GM18909 (cell line): ENCODE data around the gene ASH1L.
"Not testable (repeated sequence)": the region's sequence is repeated elsewhere in the genome, so short reads cannot be mapped to it uniquely, and the experiment has no call there.

Experiments
- ATAC-seq: cut with Tn5 transposase; IDR thresholded peaks from one replicate; pipeline ENCODE4 v1.9.1; 2021; ENCODE audit warnings: mild to moderate bottlenecking; ENCODE audit not compliant: unreplicated experiment, poor library complexity

ASH1L gene

DNA sequence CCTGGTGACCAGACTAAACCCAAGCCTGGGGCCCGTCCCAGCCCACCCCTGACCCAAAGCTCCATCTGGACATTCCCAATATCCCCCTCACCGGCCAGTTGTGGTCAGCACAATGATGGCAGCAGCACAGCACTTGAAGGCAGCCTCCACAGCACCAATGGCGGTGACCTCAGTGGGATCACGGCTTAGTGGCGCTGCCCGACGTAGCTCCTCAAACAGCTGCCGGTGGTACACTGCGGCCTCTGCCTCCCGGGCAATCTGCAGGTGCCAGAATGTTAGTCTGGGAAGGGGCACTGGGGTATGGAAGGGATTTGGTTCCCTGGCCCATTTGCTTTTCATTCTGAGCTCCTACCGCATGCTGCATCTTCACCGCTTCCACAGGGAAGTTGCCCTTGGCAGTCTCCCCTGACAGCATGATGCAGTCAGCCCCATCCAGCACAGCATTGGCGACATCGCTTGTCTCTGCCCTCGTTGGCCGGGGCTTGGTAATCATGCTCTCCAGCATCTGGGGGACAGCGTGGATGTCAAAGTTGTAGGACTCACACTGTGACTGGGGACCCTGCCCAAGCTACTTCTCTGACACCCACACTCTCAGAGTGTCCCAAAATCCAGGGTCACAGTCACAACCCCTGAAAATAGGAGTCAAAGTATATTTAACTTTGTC, 269.4 kb downstream of the ASH1L start:
- ATAC-seq = no peak

DNA sequence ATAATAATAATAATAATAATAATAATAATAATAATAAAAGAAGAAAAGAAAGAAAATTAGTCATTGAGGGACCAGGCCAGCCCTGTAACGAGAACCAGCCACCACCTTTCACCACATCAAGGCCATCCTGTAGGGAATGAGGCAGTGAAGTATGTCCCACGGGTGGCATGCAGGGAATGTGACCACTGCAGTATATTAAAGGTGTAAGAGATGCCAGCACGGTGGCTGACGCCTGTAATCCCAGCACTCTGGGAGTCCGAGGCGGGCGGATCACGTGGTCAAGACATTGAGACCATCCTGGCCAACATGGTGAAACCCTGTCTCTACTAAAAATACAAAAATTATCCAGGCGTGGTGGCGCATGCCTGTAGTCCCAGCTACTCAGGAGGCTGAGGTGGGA, 271.6 kb downstream of the ASH1L start:
- not testable (repeated sequence) for ATAC-seq

DNA sequence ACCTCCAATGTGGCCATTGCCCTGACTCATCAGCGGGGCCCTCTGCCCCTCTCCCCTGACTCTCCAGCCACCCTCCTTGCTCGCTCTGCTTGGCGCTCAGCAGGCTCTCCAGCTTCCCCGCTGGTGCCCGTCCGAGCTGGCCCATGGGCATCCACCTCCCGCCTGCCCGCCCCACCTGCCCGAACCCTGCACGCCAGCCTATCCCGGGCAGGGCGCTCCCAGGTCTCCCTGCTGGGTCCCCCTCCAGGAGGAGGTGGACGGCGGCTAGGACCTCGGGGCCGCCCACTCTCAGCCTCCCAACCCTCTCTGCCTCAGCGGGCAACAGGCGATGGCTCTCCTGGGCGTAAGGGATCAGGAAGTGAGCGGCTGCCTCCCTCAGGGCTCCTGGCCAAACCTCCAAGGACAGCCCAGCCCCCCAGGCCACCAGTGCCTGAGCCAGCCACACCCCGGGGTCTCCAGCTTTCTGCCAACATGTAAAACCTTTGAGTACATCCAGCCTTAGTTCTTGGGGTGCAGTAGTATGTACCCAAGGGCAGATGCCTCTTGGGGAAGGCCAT, 274.5 kb downstream of the ASH1L start:
- no peak for ATAC-seq

DNA sequence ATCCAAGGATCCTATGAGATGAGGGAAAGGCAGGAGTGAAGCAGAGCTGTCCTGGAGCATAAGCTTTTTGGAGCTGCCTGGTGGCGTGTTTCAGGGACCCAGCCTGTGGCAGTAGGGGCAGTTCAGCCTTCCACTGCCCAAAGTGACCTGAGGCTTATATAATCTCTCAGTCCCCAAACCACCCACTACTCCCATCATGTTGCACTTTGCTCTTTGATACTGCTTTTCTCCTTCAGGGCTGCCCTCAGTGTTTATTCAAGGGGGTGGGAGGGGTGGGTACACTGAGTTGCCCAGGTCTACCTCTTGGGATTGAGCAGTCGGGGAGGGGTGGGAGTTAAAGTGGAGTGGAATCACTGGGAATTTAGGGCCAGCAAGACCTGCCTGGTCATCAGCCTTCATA, 276.1 kb downstream of the ASH1L start:
- ATAC-seq = no peak

DNA sequence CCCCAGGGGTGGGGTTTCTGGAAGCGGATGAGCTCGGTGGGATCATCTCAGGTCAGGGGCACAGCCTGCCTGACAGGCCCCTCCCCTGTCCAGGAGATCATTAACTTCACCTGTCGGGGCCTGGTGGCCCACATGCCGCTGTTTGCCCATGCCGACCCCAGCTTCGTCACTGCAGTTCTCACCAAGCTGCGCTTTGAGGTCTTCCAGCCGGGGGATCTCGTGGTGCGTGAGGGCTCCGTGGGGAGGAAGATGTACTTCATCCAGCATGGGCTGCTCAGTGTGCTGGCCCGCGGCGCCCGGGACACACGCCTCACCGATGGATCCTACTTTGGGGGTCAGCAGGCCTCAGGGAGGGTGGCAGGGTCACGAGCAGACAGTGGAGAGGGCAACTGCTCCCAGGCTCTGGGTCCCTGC, 277.0 kb downstream of the ASH1L start:
- ATAC-seq = no peak
